ENCODE measurements around the gene SCN9A.
"Not testable (repeated sequence)": the region's sequence is repeated elsewhere in the genome, so short reads cannot be mapped to it uniquely, and the experiment has no call there.

The SCN9A gene

GRCh38 chr2:166332106-166332505 is 43.6 kb downstream of the SCN9A start:
- DNase-seq: no peak

- DNase-seq: no peak
Observed at GRCh38 chr2:166331468-166331867, 44.3 kb downstream of the SCN9A start.

- no peak for DNase-seq
Observed at GRCh38 chr2:166329465-166329864, 46.3 kb downstream of the SCN9A start.

GRCh38 chr2:166328147-166328546 is 47.6 kb downstream of the SCN9A start:
- no peak for DNase-seq

GRCh38 chr2:166321076-166321475 is 54.7 kb downstream of the SCN9A start:
- no peak for DNase-seq

- DNase-seq: no peak
Observed at GRCh38 chr2:166314022-166314759, 61.6 kb downstream of the SCN9A start.

GRCh38 chr2:166312863-166313262 is 62.9 kb downstream of the SCN9A start:
- DNase-seq: not testable (repeated sequence)

- no peak for DNase-seq
Observed at GRCh38 chr2:166307326-166307725, 68.4 kb downstream of the SCN9A start.

- DNase-seq: no peak
Observed at GRCh38 chr2:166304656-166305055, 71.1 kb downstream of the SCN9A start.

GRCh38 chr2:166302036-166302435 is 73.7 kb downstream of the SCN9A start:
- no peak for DNase-seq

- no peak for DNase-seq
Observed at GRCh38 chr2:166297951-166298350, 77.8 kb downstream of the SCN9A start.

- DNase-seq: no peak
Observed at GRCh38 chr2:166293984-166294383, 81.8 kb downstream of the SCN9A start.

GRCh38 chr2:166285215-166285614 is 90.5 kb downstream of the SCN9A start:
- DNase-seq: no peak

GRCh38 chr2:166284359-166284758 is 91.4 kb downstream of the SCN9A start:
- no peak for DNase-seq

GRCh38 chr2:166282154-166282553 is 93.6 kb downstream of the SCN9A start:
- no peak for DNase-seq

GRCh38 chr2:166278856-166279255 is 96.9 kb downstream of the SCN9A start:
- DNase-seq: no peak

- DNase-seq: no peak
Observed at GRCh38 chr2:166270376-166270775, 105.4 kb downstream of the SCN9A start.

- DNase-seq: no peak
Observed at GRCh38 chr2:166269322-166269721, 106.4 kb downstream of the SCN9A start.

GRCh38 chr2:166257859-166258258 is 117.9 kb downstream of the SCN9A start:
- DNase-seq: no peak

- DNase-seq: no peak
Observed at GRCh38 chr2:166256896-166257295, 118.8 kb downstream of the SCN9A start.

- DNase-seq: no peak
Observed at GRCh38 chr2:166249318-166249717, 126.4 kb downstream of the SCN9A start.

- no peak for DNase-seq
Observed at GRCh38 chr2:166246901-166247300, 128.8 kb downstream of the SCN9A start.

GRCh38 chr2:166242309-166242708 is 133.4 kb downstream of the SCN9A start:
- no peak for DNase-seq

GRCh38 chr2:166240387-166241313 is 135.1 kb downstream of the SCN9A start:
- no peak for DNase-seq
